HG03060 (cell line): ENCODE data around the gene OAT.

Experiments
- ATAC-seq: cut with Tn5 transposase; IDR thresholded peaks from one replicate; pipeline ENCODE4 v1.9.1; 2021; ENCODE audit warnings: low read depth, moderate number of reproducible peaks; ENCODE audit not compliant: unreplicated experiment

OAT gene

DNA sequence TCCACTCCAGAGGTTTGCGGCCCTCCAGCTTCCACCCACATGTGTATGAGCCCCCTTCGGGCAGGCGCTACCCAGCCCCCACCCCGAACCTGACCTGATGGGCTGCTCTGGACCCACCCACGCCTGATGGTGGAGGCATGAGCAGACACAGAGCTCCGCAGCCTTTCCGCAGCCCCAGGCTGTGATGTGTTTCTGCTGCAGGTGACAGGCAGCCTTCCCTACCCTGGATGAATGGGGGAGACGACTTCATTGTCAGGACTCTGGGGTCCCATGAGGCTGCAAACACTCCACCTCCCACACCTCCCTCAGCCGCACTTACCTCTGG, 61.2 kb downstream of the OAT start:
- ATAC-seq, result no peak

DNA sequence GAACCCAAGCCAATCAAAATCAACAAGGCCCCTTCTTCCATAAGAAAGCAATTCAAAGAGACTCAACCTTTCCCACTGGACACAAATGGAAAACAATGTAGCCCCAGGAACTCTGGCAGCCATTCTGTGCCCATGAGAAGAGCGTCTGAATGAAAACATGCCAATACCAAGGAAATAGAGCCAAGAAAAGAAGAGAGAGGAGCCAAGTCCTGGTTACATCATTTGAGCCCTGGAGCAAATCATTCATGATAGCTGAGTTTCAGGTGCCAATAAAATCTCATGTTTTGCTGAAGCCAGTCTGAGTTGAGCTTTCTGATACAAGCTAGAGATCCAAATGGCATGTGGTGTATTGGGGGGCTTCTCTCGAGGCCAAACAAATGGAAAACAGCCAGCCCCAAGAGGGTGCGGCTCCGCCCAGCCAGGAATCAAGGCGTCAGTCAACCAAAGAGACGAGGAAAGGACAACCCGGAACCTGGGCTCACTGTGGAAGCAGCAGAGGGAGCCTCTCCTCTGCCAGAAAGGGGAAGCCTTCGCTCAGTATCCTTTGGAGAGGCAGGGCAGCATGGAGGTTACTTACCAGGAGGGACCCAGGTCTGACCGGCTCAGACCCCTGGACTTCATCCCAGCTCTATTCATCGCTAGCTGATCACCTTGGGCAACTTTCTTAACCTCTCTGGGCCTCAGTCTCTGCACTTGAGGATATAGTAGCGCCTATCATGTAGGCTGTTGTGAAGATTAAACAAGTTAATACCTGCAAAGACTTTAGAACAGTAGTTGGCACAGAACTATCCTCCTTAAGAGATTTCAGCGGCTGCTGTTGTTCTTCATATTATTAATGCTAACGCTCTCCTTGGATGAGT, 61.8 kb downstream of the OAT start:
- ATAC-seq, result no peak

DNA sequence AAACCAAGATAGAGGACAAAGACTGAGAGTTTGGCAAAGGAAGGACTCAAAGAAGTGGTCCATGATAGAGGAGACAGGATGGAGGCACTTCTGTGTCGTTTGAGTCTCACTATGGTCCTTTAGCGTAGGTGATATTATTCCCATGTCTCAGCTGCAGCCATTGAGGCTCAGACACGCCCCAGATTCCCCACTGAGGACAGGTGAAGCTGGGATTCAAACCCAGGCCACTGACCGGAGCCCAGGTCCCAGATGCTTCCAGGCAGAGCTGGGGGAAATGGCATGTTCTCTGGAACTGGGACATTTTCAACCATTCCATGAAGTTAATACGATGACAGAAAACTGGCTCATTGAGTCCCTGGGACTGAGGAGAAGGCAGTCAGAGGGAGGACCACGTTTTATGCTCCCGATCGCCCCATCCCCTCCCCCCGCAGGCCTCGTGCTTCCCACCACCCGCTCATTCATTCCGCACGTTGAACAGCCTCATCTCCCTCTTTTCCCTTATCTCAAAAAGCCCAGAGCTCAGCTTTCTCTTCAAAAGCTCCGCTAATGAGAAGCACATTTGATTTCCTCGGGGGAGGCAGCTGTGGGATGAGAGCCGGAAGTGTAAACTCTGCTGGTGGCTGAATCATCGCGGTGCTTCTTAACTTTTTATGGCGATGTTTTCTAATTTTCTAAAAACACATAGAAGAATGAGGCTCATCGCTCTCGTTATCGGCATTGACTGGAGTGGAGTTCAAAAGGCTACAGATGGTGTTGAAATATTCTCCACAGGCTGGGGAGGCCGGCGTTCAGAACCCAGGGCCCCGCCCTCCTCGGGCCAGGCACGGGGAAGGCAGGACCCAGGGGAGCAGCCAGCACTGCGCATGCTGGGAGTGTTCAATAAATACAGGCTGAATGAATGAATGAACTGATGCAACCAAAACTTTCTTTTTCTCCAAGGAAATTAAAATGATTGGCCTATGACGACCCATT, 64.0 kb downstream of the OAT start:
- ATAC-seq, result no peak

DNA sequence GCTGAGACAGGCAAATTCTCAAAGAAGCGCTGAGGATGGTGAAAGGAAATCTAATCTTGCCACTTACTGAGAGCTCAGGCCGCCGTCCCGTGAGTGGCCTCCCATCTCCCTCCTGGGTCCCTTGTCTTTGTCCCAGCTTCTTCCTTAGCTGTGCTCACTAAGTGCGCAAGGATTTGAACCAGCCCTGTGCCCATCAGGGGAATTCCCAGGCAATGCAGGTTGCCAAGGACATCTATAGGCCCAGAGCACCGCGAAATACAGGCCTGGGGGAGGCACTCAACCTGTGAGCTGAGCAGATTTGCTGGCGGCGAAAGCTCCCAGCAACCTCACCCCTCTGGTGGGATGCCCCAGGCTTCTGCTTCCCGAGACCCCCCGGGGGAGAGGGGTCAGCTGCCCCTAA, 64.8 kb downstream of the OAT start:
- no peak for ATAC-seq

DNA sequence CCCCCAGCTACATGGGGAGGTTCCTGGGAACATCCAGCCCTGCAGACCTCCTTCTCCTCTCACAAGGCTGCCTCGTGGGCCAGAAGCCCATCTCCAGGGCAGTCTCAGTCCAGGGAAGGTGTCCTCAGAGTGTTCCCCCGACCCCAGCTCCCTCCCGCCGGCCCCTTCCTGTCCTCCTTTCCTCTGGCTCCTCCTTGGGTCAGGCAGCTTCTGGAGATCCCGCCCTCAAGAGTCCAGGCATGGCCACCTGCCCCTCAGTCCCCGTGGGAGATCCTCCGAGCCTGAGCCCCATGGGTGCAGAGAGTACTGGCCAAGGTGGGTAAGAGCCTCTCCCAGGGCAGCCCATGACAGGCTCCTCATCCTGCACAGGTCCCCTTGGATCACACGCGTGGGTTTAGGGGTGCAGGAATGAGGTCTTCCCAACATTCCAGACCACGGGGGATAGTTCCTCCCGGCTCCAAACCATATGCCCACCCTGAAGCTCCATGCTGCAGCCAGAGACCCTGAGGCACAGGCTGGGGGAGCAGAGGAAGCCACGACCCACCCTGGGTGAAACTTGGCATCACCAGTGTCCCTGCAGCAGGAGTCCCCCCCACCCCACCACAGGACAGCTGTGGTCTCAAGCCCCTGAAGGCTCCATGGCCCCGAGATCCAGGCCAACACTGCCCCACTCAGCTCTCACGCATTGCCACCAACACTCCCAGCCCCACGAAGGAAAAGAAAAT, 65.5 kb downstream of the OAT start:
- ATAC-seq, result no peak

DNA sequence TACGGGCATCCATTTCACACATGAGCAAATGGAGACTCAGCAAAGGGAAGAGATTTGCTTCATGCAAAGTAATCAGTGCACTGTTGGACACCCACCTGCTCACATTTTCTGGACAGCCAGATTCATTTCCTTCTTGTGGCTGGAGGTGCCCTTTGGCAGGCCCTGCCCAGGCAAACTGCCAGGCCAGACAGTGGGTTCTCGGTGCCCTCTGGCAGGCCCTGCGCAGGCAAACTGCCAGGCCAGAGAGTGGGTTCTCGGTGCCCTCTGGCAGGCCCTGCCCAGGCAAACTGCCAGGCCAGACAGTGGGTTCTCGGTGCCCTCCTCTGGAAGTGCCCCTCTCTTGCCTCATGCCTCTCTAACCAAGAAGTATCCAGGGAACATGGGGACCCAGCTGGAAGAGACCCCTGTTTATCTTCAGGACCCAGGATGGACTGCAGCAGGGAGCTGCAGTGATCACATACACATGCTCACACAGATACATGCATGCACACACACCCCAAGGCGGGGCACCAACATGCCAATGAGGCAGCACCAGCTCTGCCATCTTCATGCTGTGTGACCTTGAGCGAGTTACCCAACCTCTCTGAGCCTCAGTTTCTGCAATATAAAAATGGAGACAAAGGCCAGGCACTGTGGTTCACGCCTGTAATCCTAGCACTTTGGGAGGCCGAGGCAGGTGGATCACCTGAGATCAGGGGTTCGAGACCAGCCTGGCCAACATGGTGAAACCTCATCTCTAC, 67.1 kb downstream of the OAT start:
- ATAC-seq, result no peak

DNA sequence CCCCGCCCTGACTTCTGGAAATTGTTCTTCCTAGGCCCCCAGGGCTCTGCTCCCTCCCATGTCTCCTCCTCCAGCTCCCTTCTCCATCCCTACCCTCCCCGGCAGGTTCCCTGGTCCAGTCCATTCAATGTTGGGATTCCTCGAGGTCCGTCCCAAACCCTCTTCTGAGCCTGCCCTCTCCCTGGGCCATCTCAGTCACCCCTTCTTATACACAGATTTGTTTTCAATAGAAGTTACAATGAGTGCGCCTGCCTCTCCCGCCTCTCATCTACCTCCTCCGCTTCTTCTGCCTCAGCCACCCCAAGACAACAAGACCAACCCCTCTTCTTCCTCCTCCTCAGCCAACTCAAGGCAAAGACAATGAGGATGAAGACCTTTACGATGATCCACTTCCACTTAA, 67.9 kb downstream of the OAT start:
- no peak for ATAC-seq

DNA sequence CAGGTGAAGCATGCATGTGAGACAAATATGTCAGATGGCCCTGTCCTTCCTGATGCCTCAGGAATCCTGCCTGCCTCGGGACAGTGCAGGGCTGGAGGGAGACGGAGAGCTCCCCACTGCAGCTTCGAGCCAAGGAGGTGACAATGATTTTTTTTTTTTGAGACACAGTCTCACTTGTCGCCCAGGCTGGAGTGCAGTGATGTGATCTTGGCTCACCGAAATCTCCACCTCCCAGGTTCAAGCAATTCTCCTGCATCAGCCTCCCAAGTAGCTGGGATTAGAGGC, 68.8 kb downstream of the OAT start:
- no peak for ATAC-seq

DNA sequence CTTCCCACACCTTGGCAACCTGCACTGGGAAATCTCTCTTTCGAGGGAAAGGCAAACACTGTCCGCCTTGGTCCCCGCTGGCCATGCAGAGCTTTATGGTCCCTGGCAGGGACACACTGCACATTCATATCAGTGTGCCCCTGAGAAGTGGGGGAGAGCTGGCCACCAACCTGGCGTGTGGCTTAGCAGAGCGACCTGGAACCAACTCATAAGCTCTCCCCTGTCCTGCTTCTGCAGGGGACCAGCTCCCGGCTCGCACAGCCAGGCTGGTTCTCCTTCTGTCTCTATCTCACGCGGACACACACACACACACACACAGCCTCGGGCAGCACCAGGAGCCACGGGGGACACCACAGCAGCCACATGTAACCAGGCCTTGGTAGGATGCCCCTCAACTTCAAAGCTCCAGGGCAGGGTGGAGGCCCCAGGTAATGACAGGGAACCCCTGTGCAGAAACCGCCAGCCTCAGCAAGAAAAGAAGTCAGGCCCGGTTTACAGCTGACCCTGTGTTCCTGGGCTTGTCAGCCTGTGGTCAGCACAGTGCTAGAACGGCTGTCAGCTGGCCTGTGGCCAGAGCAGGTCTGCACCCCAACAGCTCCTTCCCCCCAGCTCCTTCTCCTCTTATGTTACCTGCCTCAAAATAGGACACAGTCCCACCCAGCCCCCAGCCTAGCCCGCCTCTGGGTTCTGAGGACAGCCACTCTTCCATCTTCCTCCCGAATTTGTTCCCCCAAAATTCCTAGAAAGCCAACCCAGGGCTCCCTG, 69.3 kb downstream of the OAT start:
- no peak for ATAC-seq

DNA sequence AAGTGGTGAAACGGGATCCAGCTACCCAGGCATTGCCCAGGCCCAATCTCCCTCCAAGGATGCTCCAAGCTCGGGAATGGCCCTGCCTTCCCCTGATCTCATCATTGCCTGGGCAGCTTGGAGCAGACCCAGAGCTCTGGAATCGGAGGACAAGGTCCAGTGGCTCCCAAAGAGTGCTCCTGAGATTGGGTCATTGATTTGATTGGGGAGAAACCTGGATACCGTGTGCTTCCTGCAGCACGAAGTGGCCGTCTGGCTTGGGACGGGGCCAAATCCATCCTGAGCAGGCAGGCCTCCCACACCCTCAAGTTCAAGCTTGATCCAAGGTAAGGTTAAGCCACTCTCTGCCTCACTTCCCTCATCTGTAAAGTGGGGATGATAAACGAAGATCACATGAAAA, 69.9 kb downstream of the OAT start:
- ATAC-seq, result no peak

DNA sequence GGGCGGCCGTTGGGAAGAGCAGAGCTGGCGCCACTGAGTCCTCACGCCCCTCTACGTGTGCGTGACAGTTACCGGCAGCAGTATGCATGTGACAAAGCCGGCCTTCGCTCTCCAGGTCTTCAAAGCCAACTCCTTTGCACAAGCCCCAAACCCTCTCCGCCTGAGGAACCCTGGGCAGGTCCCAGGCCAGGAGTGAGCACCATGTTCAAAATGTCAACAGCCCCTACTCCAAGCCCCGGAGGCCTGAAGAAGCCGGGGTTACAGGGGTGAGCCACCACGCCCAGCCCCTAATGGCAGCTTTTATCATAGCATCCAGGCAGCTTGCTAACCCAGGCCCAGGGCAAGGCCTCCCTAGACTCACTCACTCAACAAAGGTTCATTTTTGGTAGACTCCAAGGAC, 70.8 kb downstream of the OAT start:
- ATAC-seq, result no peak
